ENCODE data around the gene XAB2.

XAB2 gene

DNA sequence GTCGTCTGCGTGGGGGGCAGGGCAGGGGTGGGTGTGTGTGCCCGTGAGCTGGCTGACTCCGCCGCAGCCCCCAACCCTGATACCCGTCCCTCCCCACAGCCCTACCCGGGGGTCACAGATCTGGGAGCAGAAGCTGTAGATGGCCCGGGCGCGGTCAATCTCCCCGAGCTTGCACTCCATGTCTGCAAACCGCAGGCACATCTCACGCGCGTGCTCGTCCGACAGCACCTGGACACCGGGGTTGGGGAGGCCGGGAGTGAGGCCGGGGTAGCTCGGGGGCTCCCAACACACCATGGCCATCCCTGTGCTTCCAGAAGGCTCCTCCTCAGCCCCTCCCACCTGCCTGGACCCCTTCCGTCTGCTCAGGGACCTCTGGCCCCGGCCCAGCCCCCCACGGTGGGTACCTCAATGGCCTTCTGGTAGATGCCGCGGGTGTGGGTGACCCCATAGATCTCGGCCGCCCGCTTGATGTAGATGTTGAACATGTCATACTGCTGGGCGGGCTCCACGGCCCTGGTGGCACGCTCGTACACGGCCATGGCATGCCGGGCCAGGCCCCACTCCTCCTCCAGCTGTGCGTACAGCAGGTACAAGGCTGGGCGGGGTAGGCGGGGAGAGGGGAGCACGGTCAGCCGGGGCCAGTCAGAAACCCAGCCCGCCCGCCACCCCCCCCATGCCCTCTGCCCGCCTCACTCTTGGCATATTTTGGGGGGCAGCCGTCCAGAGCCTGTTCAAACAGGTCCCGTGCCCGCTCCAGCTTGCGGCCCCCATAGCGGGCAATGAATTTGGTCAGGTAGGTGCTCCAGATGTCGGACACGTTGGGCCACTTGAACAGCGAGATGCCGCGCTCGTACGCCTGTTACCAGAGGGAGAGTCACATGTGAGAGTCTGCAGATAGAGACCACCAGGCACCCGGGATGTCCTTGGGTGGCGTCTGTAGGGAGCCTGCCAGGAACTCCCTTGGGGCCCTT, 8.6 kb downstream of the XAB2 start:
- Histone ChIP-seq H3F3A (ENCODE audit: insufficient read depth, low read length) (no peaks in the 10 kb centered on the region), H3K9ac (ENCODE audit: low read length) (no peak overlapping the region), H3K79me2 (ENCODE audit: low read length) (0 out of 2 replicates have a peak, but pooled peaks cover 5% of the 10 kb centered on the region), H3K9me3 (replicated peaks; ENCODE audit: insufficient read depth, low read length) (no peaks in the 10 kb centered on the region), H3K4me1 (ENCODE audit: low read length) (no peaks in the 10 kb centered on the region), H3K9me2 (replicated peaks; ENCODE audit: insufficient read depth, low read length) (no peaks in the 10 kb centered on the region), H3K36me3 (replicated peaks; ENCODE audit: insufficient read depth, low read length) (peaks cover 6% of the 10 kb centered on the region; the same call in 1 of the 2 replicates), H3K27me3 (replicated peaks; ENCODE audit: insufficient read depth, low read length) (no peaks in the 10 kb centered on the region), H4K20me1 (ENCODE audit: insufficient read depth, low read length) (no peaks in the 10 kb centered on the region), H3K4me2 (ENCODE audit: low read depth, low read length) (no peak overlapping the region), H3K27ac (ENCODE audit: low read length) (no peak overlapping the region), H3K4me3 (ENCODE audit: low read length) (no peak overlapping the region), H2AFZ (ENCODE audit: low read length) (no peak overlapping the region)
- no peak for DNase-seq
- TF ChIP-seq EZH2phosphoT487 (IDR thresholded peaks at IDR 0.05; ENCODE audit: low read length) (no peak), CTCF (IDR thresholded peaks at IDR 0.05; ENCODE audit: low read length) (no peak), EZH2 (optimal IDR thresholded peaks at IDR 0.05; ENCODE audit: low read depth, low read length) (no peak)

GRCh38 chr19:7619671-7620441, 9.5 kb downstream of the XAB2 start:
- H3K9me3 ChIP-seq (replicated peaks; ENCODE audit: insufficient read depth, low read length) = no peaks in the 10 kb centered on the region
- 0 out of 2 replicates have a peak, but pooled peaks cover under 1% of the 10 kb centered on the region for H3K79me2 ChIP-seq (ENCODE audit: low read length)
- no peaks in the 10 kb centered on the region for H3K4me1 ChIP-seq (ENCODE audit: low read length)
- DNase-seq = no peak
- H4K20me1 ChIP-seq (ENCODE audit: insufficient read depth, low read length) = no peaks in the 10 kb centered on the region
- H3K9me2 ChIP-seq (replicated peaks; ENCODE audit: insufficient read depth, low read length) = no peaks in the 10 kb centered on the region
- H3K36me3 ChIP-seq (replicated peaks; ENCODE audit: insufficient read depth, low read length) = 0 out of 2 replicates have a peak, but pooled peaks cover 6% of the 10 kb centered on the region
- no peak overlapping the region for H2AFZ ChIP-seq (ENCODE audit: low read length)
- H3K4me3 ChIP-seq (ENCODE audit: low read length) = no peak overlapping the region
- TF ChIP-seq EZH2phosphoT487 (IDR thresholded peaks at IDR 0.05; ENCODE audit: low read length) (no peak), CTCF (IDR thresholded peaks at IDR 0.05; ENCODE audit: low read length) (no peak), EZH2 (optimal IDR thresholded peaks at IDR 0.05; ENCODE audit: low read depth, low read length) (no peak)
- no peak overlapping the region for H3K4me2 ChIP-seq (ENCODE audit: low read depth, low read length)
- H3K9ac ChIP-seq (ENCODE audit: low read length) = no peak overlapping the region
- H3K27me3 ChIP-seq (replicated peaks; ENCODE audit: insufficient read depth, low read length) = peaks cover under 1% of the 10 kb centered on the region; the same call in 1 of the 2 replicates
- H3K27ac ChIP-seq (ENCODE audit: low read length) = no peak overlapping the region
- H3F3A ChIP-seq (ENCODE audit: insufficient read depth, low read length) = no peaks in the 10 kb centered on the region

GRCh38 chr19:7618771-7619510, 10.4 kb downstream of the XAB2 start:
- Histone ChIP-seq H3K9me3 (replicated peaks; ENCODE audit: insufficient read depth, low read length) (no peaks in the 10 kb centered on the region), H3K27me3 (replicated peaks; ENCODE audit: insufficient read depth, low read length) (peaks cover 4% of the 10 kb centered on the region; the same call in 1 of the 2 replicates), H3K4me1 (ENCODE audit: low read length) (no peaks in the 10 kb centered on the region), H3K4me3 (ENCODE audit: low read length) (no peak overlapping the region), H3K9me2 (replicated peaks; ENCODE audit: insufficient read depth, low read length) (no peaks in the 10 kb centered on the region), H3K27ac (ENCODE audit: low read length) (no peak overlapping the region), H3K4me2 (ENCODE audit: low read depth, low read length) (no peak overlapping the region), H4K20me1 (ENCODE audit: insufficient read depth, low read length) (no peaks in the 10 kb centered on the region), H3K79me2 (ENCODE audit: low read length) (no peaks in the 10 kb centered on the region), H3K9ac (ENCODE audit: low read length) (no peak overlapping the region), H2AFZ (ENCODE audit: low read length) (no peak overlapping the region), H3F3A (ENCODE audit: insufficient read depth, low read length) (no peaks in the 10 kb centered on the region), H3K36me3 (replicated peaks; ENCODE audit: insufficient read depth, low read length) (0 out of 2 replicates have a peak, but pooled peaks cover 6% of the 10 kb centered on the region)
- no peak for DNase-seq
- no peak for TF ChIP-seq EZH2 (optimal IDR thresholded peaks at IDR 0.05; ENCODE audit: low read depth, low read length)
- TF ChIP-seq CTCF (IDR thresholded peaks at IDR 0.05; ENCODE audit: low read length) = no peak
- no peak for TF ChIP-seq EZH2phosphoT487 (IDR thresholded peaks at IDR 0.05; ENCODE audit: low read length)
